Measurements from ENCODE around the gene LOX. TPM values are rescaled to one million over a fixed set of nuclear protein-coding genes. Genes with fewer than 3 reads are reported as not detected.
A peak's percentile ranks its signal among the peaks of the same experiment; 100 is the strongest.

The LOX gene
- total RNA-seq, 1 donor from 2014 or later = 26.8 TPM

GRCh38 chr5:122076669-122077365, 1.2 kb downstream of the LOX start:
- Histone ChIP-seq H3K9me3 (no peaks in the 10 kb centered on the region), H3K4me1 (no peaks in the 10 kb centered on the region), H3K4me3 (peak overlapping the region; percentile 62), H3K27ac (peak overlapping the region; percentile 71), H3K36me3 (peaks cover 4% of the 10 kb centered on the region), H3K27me3 (peaks cover 6% of the 10 kb centered on the region)
- DNase-seq (peak; percentile 86), ATAC-seq (peak; percentile 87)
- intact Hi-C loops (cut with DNase I) = no loop called here
- peak; percentile 69 for TF ChIP-seq CTCF (IDR thresholded peaks at IDR 0.05)

GRCh38 chr5:122076050-122076461, 2.0 kb downstream of the LOX start:
- DNase-seq (no peak), ATAC-seq (no peak)
- intact Hi-C loops (cut with DNase I) = no loop called here
- peaks cover 4% of the 10 kb centered on the region for H3K36me3 ChIP-seq
- no peak for TF ChIP-seq CTCF (IDR thresholded peaks at IDR 0.05)
- no peaks in the 10 kb centered on the region for H3K4me1 ChIP-seq
- H3K4me3 ChIP-seq = peak overlapping the region; percentile 62
- peaks cover 6% of the 10 kb centered on the region for H3K27me3 ChIP-seq
- no peak overlapping the region for H3K27ac ChIP-seq
- H3K9me3 ChIP-seq = no peaks in the 10 kb centered on the region

GRCh38 chr5:122073864-122074263, 4.2 kb downstream of the LOX start:
- Histone ChIP-seq H3K4me1 (no peaks in the 10 kb centered on the region), H3K4me3 (no peak overlapping the region), H3K27ac (no peak overlapping the region), H3K9me3 (no peaks in the 10 kb centered on the region), H3K36me3 (peaks cover 15% of the 10 kb centered on the region), H3K27me3 (peaks cover 6% of the 10 kb centered on the region)
- intact Hi-C loops (cut with DNase I) = no loop called here
- ATAC-seq (no peak), DNase-seq (no peak)
- TF ChIP-seq CTCF (IDR thresholded peaks at IDR 0.05) = no peak

DNA sequence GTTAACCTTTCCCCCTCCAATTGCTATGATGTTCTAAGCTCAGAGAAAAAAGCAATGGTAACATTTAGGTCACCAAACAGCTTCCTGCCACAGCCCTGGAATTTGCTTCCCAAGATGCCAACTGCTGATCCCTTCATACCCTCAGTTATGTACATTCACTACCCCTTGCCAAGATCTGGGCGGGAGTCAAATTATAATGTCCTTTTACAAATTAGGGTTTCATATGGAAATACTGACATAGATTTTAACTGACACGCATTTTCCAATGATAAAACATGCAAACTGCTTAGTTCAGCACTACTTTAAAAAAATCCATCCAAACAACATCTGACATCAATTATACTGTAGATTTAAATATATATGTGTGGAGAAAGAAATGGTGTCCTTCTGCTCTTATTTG, 5.0 kb downstream of the LOX start:
- intact Hi-C loops (cut with DNase I) = no loop called here
- Histone ChIP-seq H3K4me3 (no peak overlapping the region), H3K36me3 (peaks cover 15% of the 10 kb centered on the region), H3K27ac (no peak overlapping the region), H3K4me1 (no peaks in the 10 kb centered on the region), H3K9me3 (no peaks in the 10 kb centered on the region), H3K27me3 (peaks cover 6% of the 10 kb centered on the region)
- DNase-seq = no peak
- TF ChIP-seq CTCF (IDR thresholded peaks at IDR 0.05) = no peak
- no peak for ATAC-seq

- H3K4me1 ChIP-seq = no peaks in the 10 kb centered on the region
- no peak overlapping the region for H3K27ac ChIP-seq
- intact Hi-C loops (cut with DNase I) = no loop called here
- H3K27me3 ChIP-seq = no peaks in the 10 kb centered on the region
- ATAC-seq (no peak), DNase-seq (no peak)
- H3K9me3 ChIP-seq = no peaks in the 10 kb centered on the region
- no peak for TF ChIP-seq CTCF (IDR thresholded peaks at IDR 0.05)
- H3K4me3 ChIP-seq = no peak overlapping the region
- peaks cover 11% of the 10 kb centered on the region for H3K36me3 ChIP-seq
Observed at GRCh38 chr5:122067390-122067789, 10.7 kb downstream of the LOX start.

DNA sequence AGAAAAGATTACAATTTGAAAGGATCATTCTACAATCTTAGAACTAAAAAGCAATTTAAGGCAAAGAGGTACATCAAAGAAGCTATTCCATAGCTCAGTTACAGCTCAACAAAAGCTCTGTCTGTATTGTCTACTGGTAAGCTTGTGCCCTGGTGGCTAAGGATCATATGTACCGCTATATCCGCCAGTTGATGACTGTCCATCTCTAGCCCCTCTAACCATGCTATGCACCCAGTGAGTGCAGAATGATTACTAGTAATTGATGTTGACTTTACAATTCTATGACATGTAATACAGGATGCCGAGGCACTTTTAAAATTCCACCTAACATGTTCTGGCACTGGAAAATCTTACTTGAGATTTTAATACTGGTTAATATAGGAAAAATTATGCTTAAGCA, 13.1 kb downstream of the LOX start:
- no peak for TF ChIP-seq CTCF (IDR thresholded peaks at IDR 0.05)
- intact Hi-C loops (cut with DNase I) = no loop called here
- H3K9me3 ChIP-seq = no peaks in the 10 kb centered on the region
- H3K4me3 ChIP-seq = no peak overlapping the region
- H3K27ac ChIP-seq = no peak overlapping the region
- DNase-seq = no peak
- H3K27me3 ChIP-seq = no peaks in the 10 kb centered on the region
- ATAC-seq = no peak
- H3K4me1 ChIP-seq = no peaks in the 10 kb centered on the region
- H3K36me3 ChIP-seq = peaks cover 9% of the 10 kb centered on the region
